Naive thymus-derived CD4-positive, alpha-beta T cell (primary cell): Measurements from ENCODE around the gene GJA1. TPM values are rescaled to one million over a fixed set of nuclear protein-coding genes. Genes with fewer than 3 reads are reported as not detected.
A peak's percentile ranks its signal among the peaks of the same experiment; 100 is the strongest.

Experiments
- ATAC-seq: fragments of 150-1000 bp; cut with Tn5 transposase; 2 replicates; pipeline ENCODE4 v1.10.0; 2021; ENCODE audit warnings: mild to moderate bottlenecking, moderate library complexity
- CTCF ChIA-PET: fragments of 350-600 bp; sonication (Branson Sonifier 250); formaldehyde crosslinking; loops from one replicate; lab custom pipeline; 2021; ENCODE audit warnings: antibody characterized with exemption; lab: Charles Lee
- POLR2A ChIA-PET: fragments of 350-600 bp; sonication (Branson Sonifier 250); formaldehyde crosslinking; loops from one replicate; lab custom pipeline; 2021; ENCODE audit warnings: antibody characterized with exemption, inconsistent platforms; lab: Charles Lee
- DNase-seq, 9 donors: peaks; one replicate each; pipeline versions ENCODE4 v3.0.0 to v3.0.0-alpha.2; 2020 to 2022; ENCODE audit warnings: mixed read lengths in 1 of 9
- H3K27ac ChIP-seq: one replicate; pipeline ENCODE4 v1.7.0; 2013; ENCODE audit warnings: mild to moderate bottlenecking, low read depth, low read length, moderate library complexity
- H3K27me3 ChIP-seq, 2 donors: one replicate each; pipeline ENCODE4 v1.7.0; 2013; ENCODE audit warnings: low read length in 2 of 2, mild to moderate bottlenecking in 2 of 2, moderate library complexity in 2 of 2; ENCODE audit not compliant: control insufficient read depth in 2 of 2, insufficient read depth in 2 of 2
- H3K36me3 ChIP-seq, 3 experiments: 1 replicate in 2 of 3; 2 replicates in 1 of 3; pipeline ENCODE4 v1.7.0; 2013; ENCODE audit warnings: low read length in 3 of 3, mild to moderate bottlenecking in 3 of 3, moderate library complexity in 1 of 3; ENCODE audit not compliant: insufficient read depth in 3 of 3, control insufficient read depth in 2 of 3
- H3K4me1 ChIP-seq, 2 donors: one replicate each; pipeline ENCODE4 v1.7.0; 2013; ENCODE audit warnings: low read length in 2 of 2, mild to moderate bottlenecking in 2 of 2, moderate library complexity in 1 of 2; ENCODE audit not compliant: control insufficient read depth in 2 of 2, insufficient read depth in 2 of 2
- H3K4me3 ChIP-seq: 2 replicates; pipeline ENCODE4 v1.7.0; 2013; ENCODE audit warnings: mild to moderate bottlenecking, low read length
- H3K9me3 ChIP-seq, 3 experiments: 1 replicate in 2 of 3; 2 replicates in 1 of 3; pipeline ENCODE4 v1.7.0; 2013; ENCODE audit warnings: low read length in 3 of 3; ENCODE audit not compliant: control insufficient read depth in 2 of 3
- H3K27ac Mint-ChIP-seq, 9 donors: one replicate each; pipeline ENCODE4 v1.8.0; 2020 to 2022; ENCODE audit warnings: mixed read lengths in 9 of 9, mild to moderate bottlenecking in 8 of 9, moderate library complexity in 5 of 9, inconsistent platforms in 2 of 9
- H3K27me3 Mint-ChIP-seq, 5 donors: one replicate each; pipeline ENCODE4 v1.8.0; 2021 to 2022; ENCODE audit warnings: mixed read lengths in 5 of 5, mild to moderate bottlenecking in 1 of 5
- H3K36me3 Mint-ChIP-seq, 5 donors: one replicate each; pipeline ENCODE4 v1.8.0; 2020 to 2022; ENCODE audit warnings: mixed read lengths in 5 of 5, mild to moderate bottlenecking in 3 of 5, inconsistent platforms in 1 of 5
- H3K4me1 Mint-ChIP-seq, 7 donors: one replicate each; pipeline ENCODE4 v1.8.0; 2020 to 2022; ENCODE audit warnings: mixed read lengths in 7 of 7, mild to moderate bottlenecking in 3 of 7, inconsistent platforms in 1 of 7
- H3K4me3 Mint-ChIP-seq, 10 donors: one replicate each; pipeline ENCODE4 v1.8.0; 2020 to 2022; ENCODE audit warnings: mild to moderate bottlenecking in 10 of 10, mixed read lengths in 10 of 10, moderate library complexity in 6 of 10, inconsistent platforms in 2 of 10
- H3K9me3 Mint-ChIP-seq, 11 donors: one replicate each; pipeline ENCODE4 v1.8.0; 2020 to 2022; ENCODE audit warnings: mixed read lengths in 11 of 11, mild to moderate bottlenecking in 4 of 11, inconsistent platforms in 1 of 11, moderate library complexity in 1 of 11
- intact Hi-C, 2 donors: fragments of 100-400 bp; cut with micrococcal nuclease; formaldehyde crosslinking; loops; one replicate each; pipeline ENCODE4 v1.15.1; 2023
- polyA plus RNA-seq, 2 donors: library from polyadenylated mRNA; unstranded; fragments of 300-500 nt; fragmentation: Illumina TruSeq; gene quantifications; one replicate each; pipeline ENCODE4 v1.2.3, GENCODE V29; 2021
- total RNA-seq, 6 experiments: library from RNA in 5 of 6; stranded (reverse) in 5 of 6; gene quantifications; 1 replicate in 5 of 6; 2 replicates in 1 of 6; pipeline ENCODE4 v1.2.3 and lab custom pipeline; 2021 to 2026

Gene GJA1
- total and polyA plus RNA-seq, 7 experiments from 2014 or later = 0.08 TPM; not detected in 6

DNA sequence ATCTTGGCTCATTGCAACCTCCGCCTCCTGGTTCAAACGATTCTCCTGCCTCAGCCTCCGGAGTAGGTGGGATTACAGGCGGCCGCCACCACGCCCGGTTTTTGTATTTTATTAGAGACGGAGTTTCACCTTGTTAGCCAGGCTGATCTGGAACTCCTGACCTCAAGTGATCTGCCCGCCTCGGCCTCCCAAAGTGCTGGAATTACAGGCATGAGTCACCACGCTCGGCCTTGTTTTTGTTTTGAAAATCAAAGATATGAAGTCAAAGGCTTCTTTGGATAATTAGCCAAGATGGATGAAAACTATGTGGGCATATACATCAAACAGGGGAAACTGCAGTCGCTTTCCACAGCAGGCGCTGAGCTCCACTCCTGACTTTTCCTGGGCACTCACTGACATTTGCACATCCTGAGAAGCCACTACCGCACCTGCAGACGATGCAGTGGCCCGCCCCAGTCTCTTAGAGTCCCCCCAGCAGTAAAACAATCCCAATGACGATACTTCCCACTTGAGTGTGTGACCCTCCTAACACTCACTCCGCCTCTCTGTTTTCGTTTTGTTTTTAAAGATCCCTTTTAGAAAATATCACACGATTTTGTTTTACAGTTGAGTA is 44.1 kb downstream of the GJA1 start:
- POLR2A ChIA-PET = no interaction called here
- intact Hi-C loops = no loop called here
- CTCF ChIA-PET = no interaction called here

DNA sequence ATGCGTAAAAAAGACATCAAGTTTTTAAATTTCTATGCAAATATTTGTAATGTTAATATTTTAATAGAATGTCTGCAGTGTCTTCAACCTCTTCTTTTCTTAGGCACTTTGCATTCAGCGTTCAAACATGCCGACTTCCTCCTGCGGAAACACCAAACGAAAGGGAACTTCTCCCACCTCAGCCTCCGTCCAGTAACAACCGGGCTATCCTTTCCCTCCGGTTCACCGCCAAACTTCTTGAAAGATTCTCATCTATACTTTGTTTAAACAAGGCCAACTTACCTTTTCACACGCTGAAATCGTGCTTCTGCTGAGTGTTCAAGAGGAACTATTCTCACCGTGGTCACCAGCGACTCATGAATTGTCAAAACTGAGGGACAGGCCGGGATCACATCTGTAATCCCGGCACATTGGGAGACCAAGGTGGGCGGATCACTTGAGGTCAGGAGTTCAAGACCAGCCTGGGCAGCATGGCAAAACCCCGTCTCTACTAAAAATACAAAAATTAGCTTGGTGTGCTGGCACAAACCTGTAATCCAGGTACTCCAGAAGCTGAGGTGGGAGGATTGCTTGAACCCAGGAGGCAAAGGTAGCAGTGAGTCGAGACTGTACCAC is 44.8 kb downstream of the GJA1 start:
- Histone ChIP-seq H3K4me3 (no peak overlapping the region), H3K9me3 (no peaks in the 10 kb centered on the region), H3K4me1 (no peaks in the 10 kb centered on the region), H3K27ac (no peak overlapping the region), H3K27me3 (no peaks in the 10 kb centered on the region), H3K36me3 (no peaks in the 10 kb centered on the region)
- Mint-ChIP-seq H3K36me3 (no peaks in the 10 kb centered on the region), H3K4me3 (no peak overlapping the region), H3K27ac (peak overlapping the region in 1 of 9 donors; percentile 30), H3K4me1 (no peaks in the 10 kb centered on the region), H3K9me3 (peaks cover 0 to 1% (median 0%) of the 10 kb centered on the region in 11 donors), H3K27me3 (no peaks in the 10 kb centered on the region)
- POLR2A ChIA-PET = no interaction called here
- intact Hi-C loops = no loop called here
- DNase-seq (no peak), ATAC-seq (no peak)
- CTCF ChIA-PET = no interaction called here

More for the DNA sequence above, 44.1 kb downstream of the GJA1 start:
- no peak for DNase-seq
- no peak for ATAC-seq
- Mint-ChIP-seq H3K4me1 (no peaks in the 10 kb centered on the region), H3K27me3 (no peaks in the 10 kb centered on the region), H3K27ac (no peak overlapping the region), H3K4me3 (no peak overlapping the region), H3K36me3 (no peaks in the 10 kb centered on the region), H3K9me3 (peaks cover 0 to 1% (median 0%) of the 10 kb centered on the region in 11 donors)
- Histone ChIP-seq H3K4me1 (no peaks in the 10 kb centered on the region), H3K9me3 (no peaks in the 10 kb centered on the region), H3K4me3 (no peak overlapping the region), H3K27ac (no peak overlapping the region), H3K27me3 (no peaks in the 10 kb centered on the region), H3K36me3 (no peaks in the 10 kb centered on the region)

DNA sequence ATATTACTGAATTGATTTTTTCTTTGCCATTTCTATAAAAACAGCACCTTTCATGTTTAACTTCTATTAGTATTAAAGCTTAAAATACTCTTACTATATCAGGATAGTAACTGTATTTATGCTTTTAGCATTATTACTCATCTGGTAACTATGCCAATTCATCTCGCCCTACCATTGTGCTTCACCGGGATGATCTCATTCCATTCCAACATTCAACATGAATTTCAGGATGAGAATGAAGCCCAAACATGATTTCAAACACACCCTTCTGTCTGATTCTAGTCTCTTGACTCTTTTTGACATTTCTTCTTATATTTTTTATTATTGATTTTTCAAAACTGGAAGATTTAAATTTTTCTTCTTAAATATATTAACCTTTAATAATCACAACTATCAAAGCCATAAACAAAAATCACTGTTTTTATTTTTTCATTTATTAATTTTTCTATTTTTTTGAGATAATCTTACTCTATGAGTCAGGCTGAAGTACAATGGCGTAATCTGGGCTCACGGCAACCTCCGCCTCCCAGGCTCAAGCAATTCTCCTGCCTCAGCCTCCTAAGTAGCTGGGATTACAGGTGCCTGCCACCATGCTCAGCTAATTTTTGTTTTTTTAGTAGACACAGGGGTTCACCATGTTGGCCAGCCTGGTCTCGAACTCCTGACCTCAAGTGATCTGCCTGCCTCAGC is 46.7 kb downstream of the GJA1 start:
- Histone ChIP-seq H3K4me3 (no peak overlapping the region), H3K36me3 (no peaks in the 10 kb centered on the region), H3K27me3 (no peaks in the 10 kb centered on the region), H3K27ac (no peak overlapping the region), H3K9me3 (no peaks in the 10 kb centered on the region), H3K4me1 (no peaks in the 10 kb centered on the region)
- Mint-ChIP-seq H3K36me3 (no peaks in the 10 kb centered on the region), H3K4me3 (no peak overlapping the region), H3K27ac (no peak overlapping the region), H3K27me3 (no peaks in the 10 kb centered on the region), H3K9me3 (peaks cover 0 to 1% (median 0%) of the 10 kb centered on the region in 11 donors), H3K4me1 (no peaks in the 10 kb centered on the region)
- ChIA-PET POLR2A (no interaction called here), CTCF (no interaction called here)
- DNase-seq (no peak), ATAC-seq (no peak)
- intact Hi-C loops = no loop called here

DNA sequence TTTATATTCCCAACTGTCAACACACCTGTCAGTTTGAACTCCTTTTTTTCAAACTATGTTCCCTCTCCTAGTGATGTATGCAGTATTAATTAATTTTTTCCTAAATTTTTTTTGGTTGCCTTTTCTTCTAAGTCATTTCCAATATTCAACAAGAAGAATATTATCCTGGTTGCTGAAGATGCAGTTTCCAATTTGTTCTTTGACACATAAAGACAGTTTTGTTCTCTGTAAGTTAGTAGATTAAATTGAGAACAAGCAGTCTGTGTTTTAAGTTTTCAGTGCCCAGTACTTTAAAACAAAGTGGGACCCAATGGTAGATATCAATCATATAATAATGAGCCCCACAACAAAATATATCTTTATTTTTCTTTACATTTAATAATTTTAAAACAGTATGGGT is 47.3 kb downstream of the GJA1 start:
- Mint-ChIP-seq H3K4me1 (no peaks in the 10 kb centered on the region), H3K36me3 (no peaks in the 10 kb centered on the region), H3K27me3 (no peaks in the 10 kb centered on the region), H3K9me3 (peaks cover 0 to 1% (median 0%) of the 10 kb centered on the region in 11 donors), H3K4me3 (no peak overlapping the region), H3K27ac (no peak overlapping the region)
- no peak overlapping the region for H3K27ac ChIP-seq
- CTCF ChIA-PET = no interaction called here
- H3K27me3 ChIP-seq = no peaks in the 10 kb centered on the region
- DNase-seq = no peak
- ATAC-seq = no peak
- H3K9me3 ChIP-seq = no peaks in the 10 kb centered on the region
- POLR2A ChIA-PET = no interaction called here
- H3K4me1 ChIP-seq = no peaks in the 10 kb centered on the region
- intact Hi-C loops = no loop called here
- no peak overlapping the region for H3K4me3 ChIP-seq
- H3K36me3 ChIP-seq = no peaks in the 10 kb centered on the region

DNA sequence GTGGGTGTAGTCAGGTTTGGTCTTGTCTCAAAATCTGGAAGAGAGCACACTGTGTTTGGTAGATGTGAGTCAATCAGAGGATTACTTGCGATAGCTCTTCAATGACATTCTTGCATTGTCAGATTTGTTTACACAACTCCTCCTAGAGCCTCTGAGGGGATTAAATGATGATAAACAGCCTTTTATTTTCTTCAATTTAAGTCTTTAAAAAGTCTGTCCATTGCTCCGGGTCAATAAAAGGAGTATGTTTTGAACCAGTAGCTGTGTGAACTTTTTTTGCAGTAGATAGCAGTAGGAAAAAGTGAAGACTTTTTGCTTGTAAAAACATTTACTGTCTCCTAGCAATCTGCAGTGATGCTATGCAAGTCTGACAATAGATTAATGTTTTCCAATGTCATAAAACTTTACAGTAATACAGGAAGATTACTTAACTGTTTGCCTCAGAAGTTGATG is 49.9 kb downstream of the GJA1 start:
- H3K27ac Mint-ChIP-seq = no peak overlapping the region
- no peak overlapping the region for H3K4me3 Mint-ChIP-seq
- Histone ChIP-seq H3K4me3 (no peak overlapping the region), H3K9me3 (no peaks in the 10 kb centered on the region), H3K36me3 (no peaks in the 10 kb centered on the region), H3K4me1 (no peaks in the 10 kb centered on the region), H3K27ac (no peak overlapping the region), H3K27me3 (no peaks in the 10 kb centered on the region)
- H3K27me3 Mint-ChIP-seq = no peaks in the 10 kb centered on the region
- ChIA-PET CTCF (no interaction called here), POLR2A (no interaction called here)
- no peak for DNase-seq
- no peaks in the 10 kb centered on the region for H3K36me3 Mint-ChIP-seq
- ATAC-seq = no peak
- intact Hi-C loops = no loop called here
- H3K4me1 Mint-ChIP-seq = no peaks in the 10 kb centered on the region
- peaks cover 0 to 1% (median 0%) of the 10 kb centered on the region in 11 donors for H3K9me3 Mint-ChIP-seq

DNA sequence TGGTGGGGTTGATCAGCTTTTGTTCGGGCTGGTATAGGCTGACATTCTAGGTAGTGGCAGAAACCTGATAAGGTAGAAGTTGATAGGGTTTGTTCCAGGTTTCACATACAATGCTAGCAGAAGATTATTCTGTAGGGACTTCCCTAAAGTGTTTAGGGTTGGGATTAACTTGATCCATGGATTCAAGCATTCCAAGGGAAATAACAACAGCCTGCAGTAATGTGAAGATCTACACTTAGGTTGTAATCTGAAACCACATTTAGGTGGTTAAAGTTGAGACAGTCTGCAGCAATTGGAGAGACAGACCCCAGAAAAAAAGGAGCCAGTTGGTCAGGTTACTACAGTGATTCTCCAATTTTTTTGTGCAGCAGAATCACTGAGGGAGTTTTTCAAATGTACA is 56.1 kb downstream of the GJA1 start:
- CTCF ChIA-PET = no interaction called here

More for the DNA sequence above, 56.1 kb downstream of the GJA1 start:
- POLR2A ChIA-PET = no interaction called here
- H3K4me3 Mint-ChIP-seq = no peak overlapping the region
- no peaks in the 10 kb centered on the region for H3K4me1 ChIP-seq
- no peaks in the 10 kb centered on the region for H3K27me3 Mint-ChIP-seq
- peaks cover 0 to 2% (median 0%) of the 10 kb centered on the region in 7 donors for H3K4me1 Mint-ChIP-seq
- H3K27me3 ChIP-seq = no peaks in the 10 kb centered on the region
- no peak overlapping the region for H3K4me3 ChIP-seq
- H3K36me3 Mint-ChIP-seq = no peaks in the 10 kb centered on the region
- H3K36me3 ChIP-seq = no peaks in the 10 kb centered on the region
- DNase-seq = no peak
- no peaks in the 10 kb centered on the region for H3K9me3 ChIP-seq
- H3K27ac Mint-ChIP-seq = peak overlapping the region in 1 of 9 donors; percentile 1
- intact Hi-C loops = no loop called here
- H3K27ac ChIP-seq = no peak overlapping the region
- H3K9me3 Mint-ChIP-seq = no peaks in the 10 kb centered on the region
- no peak for ATAC-seq
